ENCODE measurements around the gene MYD88. TPM values are rescaled to one million over a fixed set of nuclear protein-coding genes. Genes with fewer than 3 reads are reported as not detected.

Gene MYD88
- total RNA-seq, 1 donor from 2014 or later = 70.2 TPM

- Histone ChIP-seq H3K4me1 (peaks cover 15% of the 10 kb centered on the region), H3K4me3 (no peak overlapping the region), H3K27ac (no peak overlapping the region), H3K36me3 (no peaks in the 10 kb centered on the region), H3K27me3 (no peaks in the 10 kb centered on the region), H3K9me3 (no peaks in the 10 kb centered on the region)
- no peak for ATAC-seq
- TF ChIP-seq CTCF (IDR thresholded peaks at IDR 0.05) = no peak
- intact Hi-C loops (cut with DNase I) = no loop called here
- no peak for DNase-seq
Measured at GRCh38 chr3:38163117-38163840, 24.8 kb downstream of the MYD88 start.

GRCh38 chr3:38163841-38164642 is 25.6 kb downstream of the MYD88 start:
- no peak for DNase-seq
- H3K36me3 ChIP-seq = no peaks in the 10 kb centered on the region
- peak overlapping the region; percentile 91 for H3K4me3 ChIP-seq
- peaks cover 15% of the 10 kb centered on the region for H3K4me1 ChIP-seq
- no peaks in the 10 kb centered on the region for H3K27me3 ChIP-seq
- intact Hi-C loops (cut with DNase I) = no loop called here
- no peak for TF ChIP-seq CTCF (IDR thresholded peaks at IDR 0.05)
- peak overlapping the region; percentile 99 for H3K27ac ChIP-seq
- ATAC-seq = no peak
- no peaks in the 10 kb centered on the region for H3K9me3 ChIP-seq

- no peak for TF ChIP-seq CTCF (IDR thresholded peaks at IDR 0.05)
- intact Hi-C loops (cut with DNase I) = no loop called here
- peak overlapping the region; percentile 91 for H3K4me3 ChIP-seq
- DNase-seq = no peak
- peaks cover 15% of the 10 kb centered on the region for H3K4me1 ChIP-seq
- no peak for ATAC-seq
- H3K9me3 ChIP-seq = no peaks in the 10 kb centered on the region
- no peaks in the 10 kb centered on the region for H3K36me3 ChIP-seq
- H3K27ac ChIP-seq = peak overlapping the region; percentile 99
- no peaks in the 10 kb centered on the region for H3K27me3 ChIP-seq
Measured at GRCh38 chr3:38164643-38164951, 26.1 kb downstream of the MYD88 start.

- intact Hi-C loops (cut with DNase I) = no loop called here
- peak within 1 kb of the TSS; percentile 91 for H3K4me3 ChIP-seq
- DNase-seq (peak; percentile 99), ATAC-seq (peak; percentile 95)
- no peaks in the 10 kb centered on the region for H3K36me3 ChIP-seq
- no peak for TF ChIP-seq CTCF (IDR thresholded peaks at IDR 0.05)
- peak within 1 kb of the TSS; percentile 99 for H3K27ac ChIP-seq
- H3K9me3 ChIP-seq = no peaks in the 10 kb centered on the region
- no peaks in the 10 kb centered on the region for H3K27me3 ChIP-seq
- peaks cover 15% of the 10 kb centered on the region for H3K4me1 ChIP-seq
Measured at GRCh38 chr3:38164952-38165721, 26.7 kb downstream of the MYD88 start, which contains the start of gene OXSR1. Gene OXSR1 (plus strand): TSS chr3:38165537. CDS start chr3:38165877, 340 bp downstream.

- Histone ChIP-seq H3K27ac (peak overlapping the region; percentile 99), H3K36me3 (no peaks in the 10 kb centered on the region), H3K4me1 (peaks cover 15% of the 10 kb centered on the region), H3K4me3 (peak overlapping the region; percentile 91), H3K9me3 (no peaks in the 10 kb centered on the region), H3K27me3 (no peaks in the 10 kb centered on the region)
- peak; percentile 49 for ATAC-seq
- DNase-seq = no peak
- intact Hi-C loops (cut with DNase I) = no loop called here
- no peak for TF ChIP-seq CTCF (IDR thresholded peaks at IDR 0.05)
Measured at GRCh38 chr3:38165722-38166387, 27.4 kb downstream of the MYD88 start.

All from upper lobe of right lung (tissue), 1 donor.